Measurements from ENCODE around the gene AGPAT3.

DNA sequence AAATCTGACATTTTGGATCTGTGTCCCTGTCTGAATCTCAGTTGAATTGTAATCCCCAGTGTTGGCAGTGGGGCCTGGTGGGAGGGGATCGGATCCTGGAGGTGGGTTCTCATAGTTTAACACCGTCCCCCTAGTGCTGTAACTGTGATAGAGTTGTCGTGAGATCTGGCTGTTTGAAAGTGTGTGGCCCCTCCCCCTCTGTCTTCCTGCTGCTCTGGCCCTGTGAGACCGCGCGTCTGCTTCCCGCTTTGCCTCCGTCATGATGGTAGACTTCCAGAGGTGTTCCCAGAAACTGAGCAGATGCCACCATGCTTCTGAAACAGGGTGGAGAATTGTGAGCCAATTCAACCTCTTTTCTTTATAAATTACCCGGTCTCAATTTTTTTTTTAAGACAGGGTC is 25.0 kb downstream of the AGPAT3 start:
- TF ChIP-seq, protein P1, sequence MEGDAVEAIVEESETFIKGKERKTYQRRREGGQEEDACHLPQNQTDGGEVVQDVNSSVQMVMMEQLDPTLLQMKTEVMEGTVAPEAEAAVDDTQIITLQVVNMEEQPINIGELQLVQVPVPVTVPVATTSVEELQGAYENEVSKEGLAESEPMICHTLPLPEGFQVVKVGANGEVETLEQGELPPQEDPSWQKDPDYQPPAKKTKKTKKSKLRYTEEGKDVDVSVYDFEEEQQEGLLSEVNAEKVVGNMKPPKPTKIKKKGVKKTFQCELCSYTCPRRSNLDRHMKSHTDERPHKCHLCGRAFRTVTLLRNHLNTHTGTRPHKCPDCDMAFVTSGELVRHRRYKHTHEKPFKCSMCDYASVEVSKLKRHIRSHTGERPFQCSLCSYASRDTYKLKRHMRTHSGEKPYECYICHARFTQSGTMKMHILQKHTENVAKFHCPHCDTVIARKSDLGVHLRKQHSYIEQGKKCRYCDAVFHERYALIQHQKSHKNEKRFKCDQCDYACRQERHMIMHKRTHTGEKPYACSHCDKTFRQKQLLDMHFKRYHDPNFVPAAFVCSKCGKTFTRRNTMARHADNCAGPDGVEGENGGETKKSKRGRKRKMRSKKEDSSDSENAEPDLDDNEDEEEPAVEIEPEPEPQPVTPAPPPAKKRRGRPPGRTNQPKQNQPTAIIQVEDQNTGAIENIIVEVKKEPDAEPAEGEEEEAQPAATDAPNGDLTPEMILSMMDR (conservative IDR thresholded peaks at IDR 0.05 in 1 of 2, IDR thresholded peaks at IDR 0.05 in 1 of 2; ENCODE audit: low read depth in 1 of 2, low read length in 2 of 2): no peak
- TF ChIP-seq EZH2 (IDR thresholded peaks at IDR 0.05; ENCODE audit: low read length, missing control alignments): no peak
